Mucosa of descending colon (tissue), 3 donors: ENCODE measurements around the gene DNAH2. TPM values are rescaled to one million over a fixed set of nuclear protein-coding genes. Genes with fewer than 3 reads are reported as not detected.

Experiments used
- ATAC-seq: fragments of 200-7000 bp; cut with Tn5 transposase; one replicate; pipeline ENCODE4 v1.9.1; 2020; ENCODE audit warnings: mild to moderate bottlenecking, moderate library complexity
- DNase-seq, 3 donors: peaks; one replicate each; pipeline ENCODE4 v3.0.0-alpha.2; 2020
- H3K36me3 ChIP-seq: fragments of 200-600 bp; one replicate; pipeline ENCODE4 v1.8.0; 2021; ENCODE audit warnings: low read depth, mild to moderate bottlenecking
- H3K4me1 ChIP-seq: fragments of 200-600 bp; one replicate; pipeline ENCODE4 v1.8.0; 2021; ENCODE audit warnings: low read depth, mild to moderate bottlenecking
- H3K4me3 ChIP-seq: fragments of 200-600 bp; one replicate; pipeline ENCODE4 v1.8.0; 2021; ENCODE audit warnings: mild to moderate bottlenecking
- H3K9me3 ChIP-seq: fragments of 200-600 bp; one replicate; pipeline ENCODE4 v1.8.0; 2021; ENCODE audit warnings: mild to moderate bottlenecking
- CTCF ChIP-seq: fragments of 200-600 bp; IDR thresholded peaks from one replicate; pipeline ENCODE4 v1.8.0; 2022; ENCODE audit warnings: antibody characterized with exemption, mild to moderate bottlenecking
- intact Hi-C, 2 donors: fragments of 100-400 bp; cut with DNase I in 1 of 2; cut with micrococcal nuclease in 1 of 2; formaldehyde crosslinking; loops; one replicate each; pipeline versions ENCODE4 v1.11.0 to v1.11.1; 2022; cut with DNase I, micrococcal nuclease
- total RNA-seq, 3 donors: library from RNA; stranded (reverse); fragmentation: NEBNext Ultra II Directional in 2 of 3; extraction: Animal tissue kit (Norgen Biotek cat#: 25700) in 2 of 3; gene quantifications; one replicate each; pipeline versions ENCODE4 v1.2.1 to v1.2.4, GENCODE V29; 2021 to 2023
- donor health status: DM: no; HTN: no; CAD: no; lungs with moderate emphysema.
- donor health status: DM: no; HTN: no; CAD: no.
- donor health status: DM: no; HTN: yes; CAD: no.

DNAH2 gene
- total RNA-seq, 3 donors from 2014 or later = 0.19 to 0.70 (median 0.29) TPM

GRCh38 chr17:7882629-7883028 lies 165.1 kb downstream of the DNAH2 start:
- intact Hi-C loops = no loop called here
- Histone ChIP-seq H3K4me1 (peaks cover 39% of the 10 kb centered on the region), H3K36me3 (no peaks in the 10 kb centered on the region), H3K4me3 (no peak overlapping the region), H3K9me3 (no peaks in the 10 kb centered on the region)
- no peak for TF ChIP-seq CTCF
- DNase-seq = no peak
- no peak for ATAC-seq

Other genes with a start within 250 kb of the DNAH2 start
- 10 to 100 TPM; 16.6 to 93.9 (median 18.5) TPM for gene ZBTB4, start 238.1 kb upstream of the DNAH2 start, total RNA-seq
- not detected for gene SLC35G6, start 236.3 kb upstream of the DNAH2 start, total RNA-seq
- gene POLR2A, start 233.4 kb upstream of the DNAH2 start, total RNA-seq = 100 to 1,000 TPM; 101 to 124 (median 118) TPM
- 10 to 100 TPM; 11.6 to 69.4 (median 15.8) TPM for gene TNFSF12, start 168.7 kb upstream of the DNAH2 start, total RNA-seq
- 10 to 100 TPM; 41.0 to 74.6 (median 73.3) TPM for gene TNFSF13, start 159.0 kb upstream of the DNAH2 start, total RNA-seq
- gene SENP3, start 155.8 kb upstream of the DNAH2 start, total RNA-seq = 10 to 100 TPM; 27.9 to 60.2 (median 37.7) TPM
- gene CD68, start 138.1 kb upstream of the DNAH2 start, total RNA-seq = 10 to 100 TPM; 41.4 to 91.9 (median 50.7) TPM
- 100 to 1,000 TPM in 1 of 3 donors, 10 to 100 TPM in 2; 55.2 to 101 (median 94.5) TPM for gene MPDU1, start 133.9 kb upstream of the DNAH2 start, total RNA-seq
- gene SOX15, start 127.7 kb upstream of the DNAH2 start, total RNA-seq = 1 to 10 TPM in 1 of 3 donors, under 1 TPM in 2; 0.38 to 4.4 (median 0.41) TPM
- 10 to 100 TPM; 23.0 to 53.3 (median 28.1) TPM for gene FXR2, start 102.8 kb upstream of the DNAH2 start, total RNA-seq
- 100 to 1,000 TPM in 1 of 3 donors, 10 to 100 TPM in 2; 49.1 to 104 (median 76.9) TPM for gene SAT2, start 89.9 kb upstream of the DNAH2 start, total RNA-seq
- under 1 TPM in 2 of 3 donors, not detected in 1; 0.25 to 0.89 TPM for gene SHBG, start 87.6 kb upstream of the DNAH2 start, total RNA-seq
- 1 to 10 TPM in 1 of 3 donors, under 1 TPM in 2; 0.41 to 8.7 (median 0.67) TPM for gene ATP1B2, start 66.8 kb upstream of the DNAH2 start, total RNA-seq
- gene TP53, start 30.3 kb upstream of the DNAH2 start, total RNA-seq = 10 to 100 TPM; 33.9 to 75.2 (median 57.0) TPM
- gene WRAP53, start 29.3 kb upstream of the DNAH2 start, total RNA-seq = 1 to 10 TPM; 5.1 to 9.9 (median 5.8) TPM
- 1 to 10 TPM in 1 of 3 donors, under 1 TPM in 2; 0.31 to 1.3 (median 0.35) TPM for gene EFNB3, start 12.5 kb upstream of the DNAH2 start, total RNA-seq
- gene KDM6B, start 116.5 kb downstream of the DNAH2 start, total RNA-seq = 10 to 100 TPM; 44.3 to 73.6 (median 54.6) TPM
- 1 to 10 TPM; 3.5 to 8.5 (median 6.9) TPM for gene TMEM88, start 137.3 kb downstream of the DNAH2 start, total RNA-seq
- 10 to 100 TPM; 51.2 to 73.5 (median 58.2) TPM for gene NAA38, start 139.8 kb downstream of the DNAH2 start, total RNA-seq
- 10 to 100 TPM; 11.5 to 17.0 (median 12.2) TPM for gene CYB5D1, start 140.3 kb downstream of the DNAH2 start, total RNA-seq
- 100 to 1,000 TPM in 1 of 3 donors, 10 to 100 TPM in 2; 52.7 to 151 (median 56.5) TPM for gene CHD3, start 171.0 kb downstream of the DNAH2 start, total RNA-seq
- gene RNF227, start 198.5 kb downstream of the DNAH2 start, total RNA-seq = 1 to 10 TPM; 1.4 to 3.0 (median 2.4) TPM
- 1 to 10 TPM; 3.3 to 5.5 (median 3.9) TPM for gene KCNAB3, start 212.1 kb downstream of the DNAH2 start, total RNA-seq
- gene TRAPPC1, start 214.2 kb downstream of the DNAH2 start, total RNA-seq = 100 to 1,000 TPM in 2 of 3 donors, 10 to 100 TPM in 1; 86.2 to 116 (median 114) TPM
- gene CNTROB, start 214.5 kb downstream of the DNAH2 start, total RNA-seq = 10 to 100 TPM; 23.7 to 34.5 (median 31.4) TPM